ENCODE data around the gene UNC93A. TPM values are rescaled to one million over a fixed set of nuclear protein-coding genes. Genes with fewer than 3 reads are reported as not detected.

UNC93A gene
- total RNA-seq, 2 donors from 2014 or later: not detected

Other genes with a start within 250 kb of the UNC93A start
- gene CCR6, start 168.2 kb upstream of the UNC93A start, total RNA-seq: not detected
- not detected for gene GPR31, start 133.3 kb upstream of the UNC93A start, total RNA-seq
- not detected for gene TTLL2, start 33.8 kb downstream of the UNC93A start, total RNA-seq

Data from activated naive CD4-positive, alpha-beta T cell treated with anti-CD3 and anti-CD28 coated beads, Interleukin-2, amount 50 U/mL, for 72 hours (primary cell).